Measurements from ENCODE around the gene KLHL42.

DNA sequence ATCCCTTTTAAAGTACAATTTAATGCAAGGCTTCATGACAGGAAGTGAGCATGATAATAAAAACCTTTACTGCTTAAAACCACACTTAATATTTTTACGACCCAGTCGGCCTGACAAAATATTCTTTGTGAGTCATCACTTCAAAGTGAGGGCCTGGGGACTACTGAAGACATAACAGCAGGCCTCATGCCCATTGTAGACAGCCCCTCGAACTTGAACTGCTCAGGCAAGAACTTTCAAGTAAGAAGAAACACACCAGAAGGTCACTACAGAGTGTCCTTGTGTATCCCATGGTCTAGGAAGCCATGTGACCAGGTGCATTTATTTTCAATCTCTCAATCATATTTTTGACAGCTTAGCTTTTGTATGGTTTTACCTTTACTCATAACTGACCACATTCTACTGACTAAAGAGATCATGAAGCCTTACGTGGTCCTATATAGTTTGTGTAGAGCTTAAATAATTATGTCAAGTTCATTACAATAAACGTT is 61.4 kb downstream of the KLHL42 start:
- no peak for TF ChIP-seq CTCF (conservative IDR thresholded peaks at IDR 0.05; ENCODE audit: low read length)
- TF ChIP-seq EZH2phosphoT487 (IDR thresholded peaks at IDR 0.05; ENCODE audit: borderline replicate concordance, low read depth, low read length) = no peak
